Spleen (tissue), 7 donors: ENCODE measurements around the gene NUDT16L1.

ENCODE experiments used
- CTCF ChIP-seq, 11 experiments: fragments of 200-600 bp in 7 of 11; fragments of 450-650 bp in 4 of 11; sonication (generic) in 4 of 11; IDR thresholded peaks in 8 of 11; conservative IDR thresholded peaks in 3 of 11; 1 replicate in 7 of 11; 2 replicates in 4 of 11; pipeline versions ENCODE4 v1.4.0 to v1.8.0; 2016 to 2021; ENCODE audit warnings: antibody characterized with exemption in 11 of 11, inconsistent platforms in 4 of 11, mild to moderate bottlenecking in 1 of 11
- POLR2A ChIP-seq, 3 donors: fragments of 450-650 bp; IDR thresholded peaks; one replicate each; pipeline ENCODE4 v1.5.1; 2017; ENCODE audit warnings: antibody characterized with exemption in 3 of 3, mild to moderate bottlenecking in 1 of 3
- POLR2AphosphoS5 ChIP-seq, 3 donors: sonication (generic); formaldehyde crosslinking; IDR thresholded peaks; one replicate each; pipeline ENCODE4 v1.5.1; 2017; ENCODE audit warnings: antibody characterized with exemption in 3 of 3
- donor health status: DM: no; HTN: no; CAD: no; lungs with moderate emphysema.
- donor health status: DM: no; HTN: no; CAD: no.
- donor health status: DM: no; HTN: no; CAD: no.

- TF ChIP-seq CTCF (IDR thresholded peaks at IDR 0.05 in 8 of 11, conservative IDR thresholded peaks at IDR 0.05 in 3 of 11), result no peak
- peak in 1 of 3 donors; percentile 29 for TF ChIP-seq POLR2AphosphoS5 (IDR thresholded peaks at IDR 0.05)
- no peak for TF ChIP-seq POLR2A (IDR thresholded peaks at IDR 0.05)
Measured at GRCh38 chr16:4646773-4647643, 46.4 kb upstream of the NUDT16L1 start.
